ENCODE measurements around the gene ALG8.

The ALG8 gene

DNA sequence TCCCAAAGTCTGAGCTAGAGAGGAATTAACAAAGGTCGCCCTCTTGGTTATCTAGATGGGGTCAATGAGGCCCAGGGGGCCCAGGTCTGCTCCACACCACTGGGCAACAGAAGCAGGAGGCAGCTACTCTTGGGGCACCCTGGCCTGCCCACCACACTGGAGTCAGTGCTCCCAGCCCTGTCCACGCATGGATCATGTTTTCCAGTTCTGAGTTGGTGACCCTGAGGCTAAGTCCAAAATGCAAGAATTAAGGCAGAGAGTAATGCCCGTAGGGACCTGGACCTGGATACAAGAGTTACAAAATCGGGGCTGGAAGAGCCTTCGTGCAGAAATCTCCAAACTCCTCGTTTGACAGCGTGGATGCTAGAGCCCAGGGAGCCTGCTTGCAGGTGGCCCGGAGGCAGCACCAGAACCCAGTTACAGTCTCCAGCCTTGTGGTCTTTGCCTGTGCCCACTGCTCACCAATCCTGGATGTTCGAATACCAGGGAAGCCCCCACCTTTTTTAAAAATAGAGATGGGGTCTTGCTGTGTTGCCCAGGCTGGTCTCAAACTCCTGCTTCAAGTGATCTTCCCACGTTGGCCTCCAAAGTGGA lies 81.9 kb downstream of the ALG8 start:
- H3K27me3 ChIP-seq (ENCODE audit: insufficient read depth, insufficient read length), result no peaks in the 10 kb centered on the region
- H3K4me1 ChIP-seq (ENCODE audit: insufficient read depth, insufficient read length), result peaks cover 2% of the 10 kb centered on the region
- TF ChIP-seq SUZ12 (IDR thresholded peaks at IDR 0.05; ENCODE audit: extremely low read depth, insufficient read depth, insufficient read length) (no peak), YY1 (IDR thresholded peaks at IDR 0.05; ENCODE audit: insufficient read depth, insufficient read length) (no peak), ZNF274 (IDR thresholded peaks at IDR 0.05; ENCODE audit: low read depth, low read length) (no peak)
- H3K9ac ChIP-seq (ENCODE audit: insufficient read length, low read depth), result no peak overlapping the region
- no peak overlapping the region for H3K4me3 ChIP-seq (ENCODE audit: insufficient read length, low read depth)
- H3K36me3 ChIP-seq (ENCODE audit: insufficient read depth, insufficient read length, low read length), result no peaks in the 10 kb centered on the region
- no peaks in the 10 kb centered on the region for H3K9me3 ChIP-seq (ENCODE audit: insufficient read depth, low read length)
- no peak for DNase-seq (ENCODE audit: low read depth, low spot score)

GRCh38 chr11:78056093-78056492 lies 83.3 kb downstream of the ALG8 start:
- no peak overlapping the region for H3K9ac ChIP-seq (ENCODE audit: insufficient read length, low read depth)
- no peak overlapping the region for H3K4me3 ChIP-seq (ENCODE audit: insufficient read length, low read depth)
- DNase-seq (ENCODE audit: low read depth, low spot score), result no peak
- H3K9me3 ChIP-seq (ENCODE audit: insufficient read depth, low read length), result no peaks in the 10 kb centered on the region
- H3K4me1 ChIP-seq (ENCODE audit: insufficient read depth, insufficient read length), result no peaks in the 10 kb centered on the region
- no peaks in the 10 kb centered on the region for H3K27me3 ChIP-seq (ENCODE audit: insufficient read depth, insufficient read length)
- no peak for TF ChIP-seq YY1 (IDR thresholded peaks at IDR 0.05; ENCODE audit: insufficient read depth, insufficient read length)
- TF ChIP-seq SUZ12 (IDR thresholded peaks at IDR 0.05; ENCODE audit: extremely low read depth, insufficient read depth, insufficient read length), result no peak
- no peak for TF ChIP-seq ZNF274 (IDR thresholded peaks at IDR 0.05; ENCODE audit: low read depth, low read length)
- H3K36me3 ChIP-seq (ENCODE audit: insufficient read depth, insufficient read length, low read length), result no peaks in the 10 kb centered on the region

DNA sequence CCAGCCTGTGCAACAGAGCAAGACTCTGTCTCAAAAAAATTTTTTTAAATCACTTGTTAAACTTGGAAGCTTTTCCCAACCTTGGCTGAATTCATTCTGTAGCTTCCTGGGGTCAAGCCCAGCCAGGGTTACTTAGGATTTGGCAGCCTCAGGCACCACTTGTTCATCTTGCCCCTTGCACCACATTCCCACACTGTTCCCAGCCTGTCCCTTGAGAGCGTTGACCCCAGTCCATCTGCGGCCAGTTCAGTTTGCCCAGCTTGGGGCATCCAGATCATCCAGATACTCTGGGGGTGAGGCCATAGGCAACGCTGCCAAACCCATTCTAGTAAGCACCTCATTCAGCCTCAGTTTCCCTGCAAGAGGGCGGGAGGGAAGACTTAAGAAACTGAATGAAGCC lies 84.5 kb downstream of the ALG8 start:
- no peak overlapping the region for H3K4me3 ChIP-seq (ENCODE audit: insufficient read length, low read depth)
- no peaks in the 10 kb centered on the region for H3K9me3 ChIP-seq (ENCODE audit: insufficient read depth, low read length)
- no peaks in the 10 kb centered on the region for H3K27me3 ChIP-seq (ENCODE audit: insufficient read depth, insufficient read length)
- DNase-seq (ENCODE audit: low read depth, low spot score), result no peak
- H3K36me3 ChIP-seq (ENCODE audit: insufficient read depth, insufficient read length, low read length), result no peaks in the 10 kb centered on the region
- H3K9ac ChIP-seq (ENCODE audit: insufficient read length, low read depth), result no peak overlapping the region
- H3K4me1 ChIP-seq (ENCODE audit: insufficient read depth, insufficient read length), result peaks cover 5% of the 10 kb centered on the region
- TF ChIP-seq YY1 (IDR thresholded peaks at IDR 0.05; ENCODE audit: insufficient read depth, insufficient read length) (no peak), ZNF274 (IDR thresholded peaks at IDR 0.05; ENCODE audit: low read depth, low read length) (no peak), SUZ12 (IDR thresholded peaks at IDR 0.05; ENCODE audit: extremely low read depth, insufficient read depth, insufficient read length) (no peak)

DNA sequence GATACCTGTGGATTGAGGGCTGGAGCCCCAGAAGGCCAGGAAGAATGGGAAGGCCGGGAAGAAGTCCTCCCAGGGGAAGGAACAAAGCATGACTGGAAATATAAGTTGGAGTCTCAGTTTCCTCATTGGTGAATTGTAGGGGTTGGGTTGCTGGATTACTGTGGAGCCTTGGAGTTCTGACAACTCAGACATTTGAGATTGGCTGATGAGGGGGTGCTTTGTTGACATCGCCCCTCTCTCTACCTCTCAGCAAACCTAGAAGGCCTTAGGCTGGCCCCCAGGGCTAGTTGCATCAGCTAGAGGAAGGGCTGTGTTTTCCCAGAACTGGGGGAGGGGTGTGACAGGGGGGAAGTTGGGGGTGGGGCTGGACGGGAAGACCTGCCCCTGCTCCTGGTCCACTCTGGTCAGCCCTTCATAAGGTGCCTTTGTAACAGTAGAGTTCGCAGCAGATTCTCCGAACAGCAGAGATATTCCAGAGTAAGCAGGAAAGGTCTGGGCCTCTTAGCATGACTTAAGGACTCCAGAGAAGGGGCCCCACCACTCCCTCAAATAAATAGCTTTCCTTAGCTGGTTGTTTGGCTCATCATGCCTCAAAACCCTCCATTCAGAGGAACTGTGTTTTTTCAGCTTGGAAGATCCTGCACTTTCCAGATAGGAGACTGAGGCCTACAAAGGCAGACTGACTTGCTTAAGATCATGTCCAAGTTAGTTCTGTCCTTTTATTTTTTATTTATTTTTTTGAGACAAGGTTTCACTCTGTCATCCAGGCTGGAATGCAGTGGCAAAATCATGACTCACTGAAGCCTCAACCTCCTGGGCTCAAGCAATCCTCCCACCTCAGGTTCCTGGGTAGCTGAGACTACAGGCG lies 88.2 kb downstream of the ALG8 start:
- Histone ChIP-seq H3K9me3 (ENCODE audit: insufficient read depth, low read length) (no peaks in the 10 kb centered on the region), H3K36me3 (ENCODE audit: insufficient read depth, insufficient read length, low read length) (no peaks in the 10 kb centered on the region), H3K4me3 (ENCODE audit: insufficient read length, low read depth) (no peak overlapping the region), H3K4me1 (ENCODE audit: insufficient read depth, insufficient read length) (peaks cover 5% of the 10 kb centered on the region), H3K9ac (ENCODE audit: insufficient read length, low read depth) (no peak overlapping the region), H3K27me3 (ENCODE audit: insufficient read depth, insufficient read length) (no peaks in the 10 kb centered on the region)
- TF ChIP-seq ZNF274 (IDR thresholded peaks at IDR 0.05; ENCODE audit: low read depth, low read length), result no peak
- TF ChIP-seq YY1 (IDR thresholded peaks at IDR 0.05; ENCODE audit: insufficient read depth, insufficient read length), result no peak
- TF ChIP-seq SUZ12 (IDR thresholded peaks at IDR 0.05; ENCODE audit: extremely low read depth, insufficient read depth, insufficient read length), result no peak
- peak; percentile 23 for DNase-seq (ENCODE audit: low read depth, low spot score)
